WTC11 (cell line): ENCODE data around the gene MBD3L3.

Source experiments
- TEAD4 ChIP-seq: sonication (generic); formaldehyde crosslinking; IDR thresholded peaks from 2 replicates; pipeline ENCODE4 v1.8.0; 2022; ENCODE audit warnings: mild to moderate bottlenecking, missing genetic modification reagents
- ZNF121 ChIP-seq: sonication (generic); formaldehyde crosslinking; IDR thresholded peaks from 2 replicates; pipeline ENCODE4 v1.8.0; 2023; ENCODE audit warnings: missing genetic modification reagents
- TF ChIP-seq, protein P1 (sequence below): sonication (generic); formaldehyde crosslinking; IDR thresholded peaks from 2 replicates; pipeline ENCODE4 v1.8.1; 2022; ENCODE audit warnings: mild to moderate bottlenecking, missing genetic modification reagents, moderate library complexity, borderline replicate concordance
- TF ChIP-seq, protein P2 (sequence below): sonication (generic); formaldehyde crosslinking; IDR thresholded peaks from 2 replicates; pipeline ENCODE4 v1.8.0; 2023; ENCODE audit warnings: missing genetic modification reagents, mild to moderate bottlenecking, borderline replicate concordance
- TF ChIP-seq, protein P3 (sequence below): fragments of 200-600 bp; IDR thresholded peaks from 2 replicates; pipeline ENCODE4 v1.8.0; 2022; ENCODE audit warnings: antibody characterized with exemption
- TF ChIP-seq, protein P4 (sequence below): sonication (generic); formaldehyde crosslinking; IDR thresholded peaks from 2 replicates; pipeline ENCODE4 v1.8.1; 2023; ENCODE audit warnings: mild to moderate bottlenecking, missing genetic modification reagents

DNA sequence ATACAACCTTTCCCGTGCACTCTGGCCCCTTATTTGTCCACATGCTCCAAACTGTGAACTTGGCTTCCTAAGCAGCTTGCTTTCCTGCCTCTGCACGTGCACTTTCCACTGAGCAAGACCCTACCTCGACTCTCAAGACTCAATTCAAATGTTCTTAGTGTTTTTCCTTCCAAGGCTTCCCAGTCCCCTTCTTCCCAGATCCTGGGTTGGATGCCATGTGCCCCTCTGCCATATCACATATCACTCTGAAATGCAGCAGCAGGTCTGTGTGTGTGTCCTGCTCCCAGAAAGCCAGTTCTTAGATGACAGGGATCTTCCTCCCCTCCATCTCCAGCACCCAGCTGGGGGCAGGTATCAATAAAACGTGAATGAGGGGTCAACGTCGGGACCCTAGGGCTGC, 14.1 kb upstream of the MBD3L3 start:
- TF ChIP-seq, protein P1, sequence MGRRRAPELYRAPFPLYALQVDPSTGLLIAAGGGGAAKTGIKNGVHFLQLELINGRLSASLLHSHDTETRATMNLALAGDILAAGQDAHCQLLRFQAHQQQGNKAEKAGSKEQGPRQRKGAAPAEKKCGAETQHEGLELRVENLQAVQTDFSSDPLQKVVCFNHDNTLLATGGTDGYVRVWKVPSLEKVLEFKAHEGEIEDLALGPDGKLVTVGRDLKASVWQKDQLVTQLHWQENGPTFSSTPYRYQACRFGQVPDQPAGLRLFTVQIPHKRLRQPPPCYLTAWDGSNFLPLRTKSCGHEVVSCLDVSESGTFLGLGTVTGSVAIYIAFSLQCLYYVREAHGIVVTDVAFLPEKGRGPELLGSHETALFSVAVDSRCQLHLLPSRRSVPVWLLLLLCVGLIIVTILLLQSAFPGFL (CRISPR knock-in tag): no peak
- TF ChIP-seq ZNF121 (CRISPR knock-in tag) (no peak), TEAD4 (CRISPR knock-in tag) (no peak)
- TF ChIP-seq, protein P2, sequence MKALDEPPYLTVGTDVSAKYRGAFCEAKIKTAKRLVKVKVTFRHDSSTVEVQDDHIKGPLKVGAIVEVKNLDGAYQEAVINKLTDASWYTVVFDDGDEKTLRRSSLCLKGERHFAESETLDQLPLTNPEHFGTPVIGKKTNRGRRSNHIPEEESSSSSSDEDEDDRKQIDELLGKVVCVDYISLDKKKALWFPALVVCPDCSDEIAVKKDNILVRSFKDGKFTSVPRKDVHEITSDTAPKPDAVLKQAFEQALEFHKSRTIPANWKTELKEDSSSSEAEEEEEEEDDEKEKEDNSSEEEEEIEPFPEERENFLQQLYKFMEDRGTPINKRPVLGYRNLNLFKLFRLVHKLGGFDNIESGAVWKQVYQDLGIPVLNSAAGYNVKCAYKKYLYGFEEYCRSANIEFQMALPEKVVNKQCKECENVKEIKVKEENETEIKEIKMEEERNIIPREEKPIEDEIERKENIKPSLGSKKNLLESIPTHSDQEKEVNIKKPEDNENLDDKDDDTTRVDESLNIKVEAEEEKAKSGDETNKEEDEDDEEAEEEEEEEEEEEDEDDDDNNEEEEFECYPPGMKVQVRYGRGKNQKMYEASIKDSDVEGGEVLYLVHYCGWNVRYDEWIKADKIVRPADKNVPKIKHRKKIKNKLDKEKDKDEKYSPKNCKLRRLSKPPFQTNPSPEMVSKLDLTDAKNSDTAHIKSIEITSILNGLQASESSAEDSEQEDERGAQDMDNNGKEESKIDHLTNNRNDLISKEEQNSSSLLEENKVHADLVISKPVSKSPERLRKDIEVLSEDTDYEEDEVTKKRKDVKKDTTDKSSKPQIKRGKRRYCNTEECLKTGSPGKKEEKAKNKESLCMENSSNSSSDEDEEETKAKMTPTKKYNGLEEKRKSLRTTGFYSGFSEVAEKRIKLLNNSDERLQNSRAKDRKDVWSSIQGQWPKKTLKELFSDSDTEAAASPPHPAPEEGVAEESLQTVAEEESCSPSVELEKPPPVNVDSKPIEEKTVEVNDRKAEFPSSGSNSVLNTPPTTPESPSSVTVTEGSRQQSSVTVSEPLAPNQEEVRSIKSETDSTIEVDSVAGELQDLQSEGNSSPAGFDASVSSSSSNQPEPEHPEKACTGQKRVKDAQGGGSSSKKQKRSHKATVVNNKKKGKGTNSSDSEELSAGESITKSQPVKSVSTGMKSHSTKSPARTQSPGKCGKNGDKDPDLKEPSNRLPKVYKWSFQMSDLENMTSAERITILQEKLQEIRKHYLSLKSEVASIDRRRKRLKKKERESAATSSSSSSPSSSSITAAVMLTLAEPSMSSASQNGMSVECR (CRISPR knock-in tag): no peak
- TF ChIP-seq, protein P3, sequence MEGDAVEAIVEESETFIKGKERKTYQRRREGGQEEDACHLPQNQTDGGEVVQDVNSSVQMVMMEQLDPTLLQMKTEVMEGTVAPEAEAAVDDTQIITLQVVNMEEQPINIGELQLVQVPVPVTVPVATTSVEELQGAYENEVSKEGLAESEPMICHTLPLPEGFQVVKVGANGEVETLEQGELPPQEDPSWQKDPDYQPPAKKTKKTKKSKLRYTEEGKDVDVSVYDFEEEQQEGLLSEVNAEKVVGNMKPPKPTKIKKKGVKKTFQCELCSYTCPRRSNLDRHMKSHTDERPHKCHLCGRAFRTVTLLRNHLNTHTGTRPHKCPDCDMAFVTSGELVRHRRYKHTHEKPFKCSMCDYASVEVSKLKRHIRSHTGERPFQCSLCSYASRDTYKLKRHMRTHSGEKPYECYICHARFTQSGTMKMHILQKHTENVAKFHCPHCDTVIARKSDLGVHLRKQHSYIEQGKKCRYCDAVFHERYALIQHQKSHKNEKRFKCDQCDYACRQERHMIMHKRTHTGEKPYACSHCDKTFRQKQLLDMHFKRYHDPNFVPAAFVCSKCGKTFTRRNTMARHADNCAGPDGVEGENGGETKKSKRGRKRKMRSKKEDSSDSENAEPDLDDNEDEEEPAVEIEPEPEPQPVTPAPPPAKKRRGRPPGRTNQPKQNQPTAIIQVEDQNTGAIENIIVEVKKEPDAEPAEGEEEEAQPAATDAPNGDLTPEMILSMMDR: no peak
- TF ChIP-seq, protein P4, sequence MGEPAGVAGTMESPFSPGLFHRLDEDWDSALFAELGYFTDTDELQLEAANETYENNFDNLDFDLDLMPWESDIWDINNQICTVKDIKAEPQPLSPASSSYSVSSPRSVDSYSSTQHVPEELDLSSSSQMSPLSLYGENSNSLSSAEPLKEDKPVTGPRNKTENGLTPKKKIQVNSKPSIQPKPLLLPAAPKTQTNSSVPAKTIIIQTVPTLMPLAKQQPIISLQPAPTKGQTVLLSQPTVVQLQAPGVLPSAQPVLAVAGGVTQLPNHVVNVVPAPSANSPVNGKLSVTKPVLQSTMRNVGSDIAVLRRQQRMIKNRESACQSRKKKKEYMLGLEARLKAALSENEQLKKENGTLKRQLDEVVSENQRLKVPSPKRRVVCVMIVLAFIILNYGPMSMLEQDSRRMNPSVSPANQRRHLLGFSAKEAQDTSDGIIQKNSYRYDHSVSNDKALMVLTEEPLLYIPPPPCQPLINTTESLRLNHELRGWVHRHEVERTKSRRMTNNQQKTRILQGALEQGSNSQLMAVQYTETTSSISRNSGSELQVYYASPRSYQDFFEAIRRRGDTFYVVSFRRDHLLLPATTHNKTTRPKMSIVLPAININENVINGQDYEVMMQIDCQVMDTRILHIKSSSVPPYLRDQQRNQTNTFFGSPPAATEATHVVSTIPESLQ (CRISPR knock-in tag): no peak
